Neural progenitor cell (in vitro differentiated cells): ENCODE results near the gene ZNRD2.

ENCODE experiments used
- EZH2 ChIP-seq: fragments of 200-600 bp; sonication (generic); IDR thresholded peaks from 2 replicates; pipeline ENCODE4 v1.6.1; 2017; ENCODE audit warnings: antibody characterized with exemption, mild to moderate bottlenecking, moderate library complexity
- TF ChIP-seq, protein P1 (sequence below): fragments of 200-600 bp; sonication (generic); IDR thresholded peaks from 2 replicates; pipeline ENCODE4 v1.5.1; 2017; ENCODE audit warnings: antibody characterized with exemption, mild to moderate bottlenecking

DNA sequence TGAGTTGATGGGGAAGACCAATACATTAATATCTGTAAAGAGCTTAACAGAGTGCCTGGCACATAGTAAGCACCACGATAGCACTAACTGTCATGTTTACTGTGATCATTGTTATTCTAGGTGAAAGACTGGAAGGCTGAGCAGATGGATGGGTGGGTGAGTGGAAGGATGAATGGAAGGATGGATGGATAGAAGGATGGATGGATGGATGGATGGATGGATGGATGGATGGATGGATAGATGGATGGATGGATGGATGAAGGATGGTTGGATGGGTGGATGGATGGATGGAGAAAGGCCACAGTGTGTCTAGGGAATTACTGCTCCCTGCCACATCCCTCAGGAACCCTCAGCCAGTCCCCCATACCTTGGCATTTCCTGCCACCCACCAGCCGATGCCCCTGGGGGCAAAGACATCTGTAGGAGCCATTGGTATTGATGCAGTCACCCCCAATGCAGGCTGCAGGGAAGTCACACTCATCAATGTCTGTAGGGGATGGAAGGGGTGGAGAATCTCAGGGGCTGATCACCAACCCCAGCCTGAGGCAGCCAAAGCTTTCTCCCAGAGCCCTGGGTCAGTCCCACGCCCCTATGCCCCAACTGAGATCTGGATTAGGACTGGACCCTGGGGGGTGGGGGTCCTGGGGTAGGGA, 27.4 kb upstream of the ZNRD2 start:
- TF ChIP-seq, protein P1, sequence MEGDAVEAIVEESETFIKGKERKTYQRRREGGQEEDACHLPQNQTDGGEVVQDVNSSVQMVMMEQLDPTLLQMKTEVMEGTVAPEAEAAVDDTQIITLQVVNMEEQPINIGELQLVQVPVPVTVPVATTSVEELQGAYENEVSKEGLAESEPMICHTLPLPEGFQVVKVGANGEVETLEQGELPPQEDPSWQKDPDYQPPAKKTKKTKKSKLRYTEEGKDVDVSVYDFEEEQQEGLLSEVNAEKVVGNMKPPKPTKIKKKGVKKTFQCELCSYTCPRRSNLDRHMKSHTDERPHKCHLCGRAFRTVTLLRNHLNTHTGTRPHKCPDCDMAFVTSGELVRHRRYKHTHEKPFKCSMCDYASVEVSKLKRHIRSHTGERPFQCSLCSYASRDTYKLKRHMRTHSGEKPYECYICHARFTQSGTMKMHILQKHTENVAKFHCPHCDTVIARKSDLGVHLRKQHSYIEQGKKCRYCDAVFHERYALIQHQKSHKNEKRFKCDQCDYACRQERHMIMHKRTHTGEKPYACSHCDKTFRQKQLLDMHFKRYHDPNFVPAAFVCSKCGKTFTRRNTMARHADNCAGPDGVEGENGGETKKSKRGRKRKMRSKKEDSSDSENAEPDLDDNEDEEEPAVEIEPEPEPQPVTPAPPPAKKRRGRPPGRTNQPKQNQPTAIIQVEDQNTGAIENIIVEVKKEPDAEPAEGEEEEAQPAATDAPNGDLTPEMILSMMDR = no peak
- TF ChIP-seq EZH2 = no peak
